Upper lobe of left lung (tissue), 4 donors: ENCODE measurements around the gene EFHC2.

Source experiments
- CTCF ChIP-seq, 6 experiments: fragments of 450-650 bp in 4 of 6; fragments of 200-600 bp in 2 of 6; sonication (generic) in 2 of 6; IDR thresholded peaks; one replicate each; pipeline ENCODE4 v1.5.1; 2016 to 2019; ENCODE audit warnings: antibody characterized with exemption in 6 of 6
- EP300 ChIP-seq, 4 donors: sonication (generic); formaldehyde crosslinking; IDR thresholded peaks; one replicate each; pipeline ENCODE4 v1.5.1; 2017; ENCODE audit warnings: antibody characterized with exemption in 4 of 4, control low read depth in 2 of 4
- POLR2A ChIP-seq, 4 donors: fragments of 450-650 bp; IDR thresholded peaks; one replicate each; pipeline ENCODE4 v1.5.1; 2016 to 2017; ENCODE audit warnings: antibody characterized with exemption in 4 of 4, mild to moderate bottlenecking in 2 of 4

DNA sequence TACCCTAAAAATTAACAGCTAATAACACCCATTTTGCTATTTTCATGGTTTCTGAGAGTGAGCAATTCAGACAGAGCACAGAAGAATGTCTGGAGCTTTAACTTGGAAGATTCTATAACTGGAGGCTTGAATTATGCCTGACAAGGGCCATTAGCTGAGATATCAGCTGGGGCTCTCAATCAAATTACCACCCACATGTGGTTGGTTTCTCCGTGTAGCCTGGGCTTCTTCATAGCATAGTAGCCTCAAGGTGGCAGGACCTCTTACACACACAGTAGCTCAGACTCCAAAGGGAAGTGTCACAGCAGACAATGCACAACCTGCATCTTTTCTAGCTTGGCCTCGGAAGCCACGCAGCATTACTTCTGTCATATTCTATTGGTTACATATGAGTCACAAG, 127.3 kb downstream of the EFHC2 start:
- TF ChIP-seq POLR2A (IDR thresholded peaks at IDR 0.05) (no peak), CTCF (IDR thresholded peaks at IDR 0.05) (no peak), EP300 (IDR thresholded peaks at IDR 0.05) (no peak)
